KMS-11 (cell line): Measurements from ENCODE around the gene DENND5A.

Experiments used
- H2AFZ ChIP-seq: fragments of 200-600 bp; sonication (generic); 2 replicates; pipeline ENCODE4 v1.6.1; 2016; ENCODE audit warnings: antibody characterized with exemption, mixed run types, low read depth
- H3K27ac ChIP-seq: fragments of 200-600 bp; sonication (generic); 2 replicates; pipeline ENCODE4 v1.6.1; 2016; ENCODE audit warnings: mild to moderate bottlenecking, mixed run types
- H3K27me3 ChIP-seq: fragments of 200-600 bp; sonication (generic); 2 replicates; pipeline ENCODE4 v1.6.1; 2017; ENCODE audit warnings: mild to moderate bottlenecking, low read depth, mixed run types, moderate library complexity; ENCODE audit not compliant: insufficient read depth
- H3K36me3 ChIP-seq: fragments of 200-600 bp; sonication (generic); 2 replicates; pipeline ENCODE4 v1.6.1; 2017; ENCODE audit warnings: mild to moderate bottlenecking, mixed run types; ENCODE audit not compliant: insufficient read depth
- H3K4me1 ChIP-seq: fragments of 200-600 bp; sonication (generic); 2 replicates; pipeline ENCODE4 v1.6.1; 2016; ENCODE audit warnings: mild to moderate bottlenecking, low read depth, mixed run types; ENCODE audit not compliant: poor library complexity, severe bottlenecking
- H3K4me2 ChIP-seq: fragments of 200-600 bp; sonication (generic); 2 replicates; pipeline ENCODE4 v1.7.0; 2016; ENCODE audit warnings: mild to moderate bottlenecking, mixed run types
- H3K4me3 ChIP-seq: fragments of 200-600 bp; sonication (generic); IDR thresholded peaks from 2 replicates; pipeline ENCODE4 v1.6.1; 2017; ENCODE audit warnings: low read depth, low read length, mixed read lengths; ENCODE audit not compliant: insufficient read depth
- H3K79me2 ChIP-seq: fragments of 200-600 bp; sonication (generic); 2 replicates; pipeline ENCODE4 v1.6.1; 2016; ENCODE audit warnings: low read depth, mixed run types; ENCODE audit not compliant: insufficient read depth
- H3K9ac ChIP-seq: fragments of 200-600 bp; sonication (generic); 2 replicates; pipeline ENCODE4 v1.6.1; 2016; ENCODE audit warnings: mild to moderate bottlenecking, mixed run types
- H4K20me1 ChIP-seq: fragments of 200-600 bp; sonication (generic); 2 replicates; pipeline ENCODE4 v1.6.1; 2016; ENCODE audit warnings: mild to moderate bottlenecking, mixed run types; ENCODE audit not compliant: insufficient read depth
- CTCF ChIP-seq: fragments of 200-600 bp; sonication (generic); conservative IDR thresholded peaks from 2 replicates; pipeline ENCODE4 v1.6.1; 2017; ENCODE audit warnings: low read depth, mild to moderate bottlenecking, antibody characterized with exemption, low read length, moderate library complexity, mixed read lengths

The DENND5A gene

DNA sequence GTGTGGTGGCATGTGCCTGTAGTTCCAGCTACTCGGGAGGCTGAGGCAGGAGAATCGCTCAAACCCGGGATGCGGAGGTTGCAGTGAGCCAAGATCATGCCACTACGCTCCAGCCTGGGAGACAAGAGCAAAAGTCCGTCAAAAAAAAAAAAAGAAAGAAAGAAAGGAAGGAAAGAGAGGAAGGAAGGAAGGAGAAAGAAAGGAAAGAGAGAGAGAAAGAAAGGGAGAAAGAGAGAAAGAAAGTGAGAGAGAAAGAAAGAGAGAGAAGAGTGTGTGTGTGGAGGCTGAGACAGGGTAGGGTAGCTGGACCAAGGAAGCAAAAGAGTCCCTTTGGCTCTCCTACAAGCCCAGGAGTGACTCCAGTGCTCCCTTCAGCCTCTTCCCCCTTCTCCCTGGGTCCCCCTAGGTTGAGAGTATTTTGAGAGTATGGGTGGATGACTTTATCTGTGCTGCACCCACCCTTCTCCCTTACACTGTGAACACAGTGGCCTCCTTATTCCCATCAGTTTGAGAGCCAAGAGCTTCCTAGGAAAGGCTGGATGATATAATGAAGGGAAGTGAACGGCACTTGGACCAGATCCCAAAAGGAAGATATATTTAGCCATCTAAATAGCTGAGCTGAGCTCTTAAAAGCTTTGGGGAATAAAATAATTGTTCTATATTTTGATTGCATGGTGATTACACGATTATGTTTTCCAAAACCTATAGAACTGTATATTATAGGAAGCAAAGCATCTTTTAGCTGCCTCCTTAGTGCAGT, 9.5 kb upstream of the DENND5A start:
- Histone ChIP-seq H2AFZ (no peak overlapping the region), H3K36me3 (no peaks in the 10 kb centered on the region), H3K9ac (no peak overlapping the region), H3K27me3 (no peaks in the 10 kb centered on the region), H4K20me1 (no peaks in the 10 kb centered on the region), H3K4me3 (no peak overlapping the region), H3K27ac (no peak overlapping the region), H3K4me2 (no peak overlapping the region), H3K4me1 (peaks cover 8% of the 10 kb centered on the region), H3K79me2 (no peaks in the 10 kb centered on the region)
- TF ChIP-seq CTCF: no peak

GRCh38 chr11:9273376-9274336, 8.5 kb upstream of the DENND5A start:
- Histone ChIP-seq H3K27me3 (no peaks in the 10 kb centered on the region), H2AFZ (no peak overlapping the region), H4K20me1 (no peaks in the 10 kb centered on the region), H3K4me1 (peaks cover 8% of the 10 kb centered on the region), H3K79me2 (no peaks in the 10 kb centered on the region), H3K27ac (no peak overlapping the region), H3K9ac (no peak overlapping the region), H3K36me3 (no peaks in the 10 kb centered on the region), H3K4me3 (no peak overlapping the region), H3K4me2 (no peak overlapping the region)
- no peak for TF ChIP-seq CTCF

GRCh38 chr11:9269492-9270013, 4.4 kb upstream of the DENND5A start:
- Histone ChIP-seq H3K27me3 (peaks cover 24% of the 10 kb centered on the region), H3K4me3 (no peak overlapping the region), H4K20me1 (no peaks in the 10 kb centered on the region), H3K9ac (no peak overlapping the region), H3K79me2 (no peaks in the 10 kb centered on the region), H3K4me1 (peaks cover 11% of the 10 kb centered on the region), H3K4me2 (no peak overlapping the region), H2AFZ (no peak overlapping the region), H3K36me3 (no peaks in the 10 kb centered on the region), H3K27ac (no peak overlapping the region)
- TF ChIP-seq CTCF: no peak

- no peak for TF ChIP-seq CTCF
Measured at GRCh38 chr11:9267680-9268079, 2.5 kb upstream of the DENND5A start.

More at GRCh38 chr11:9267680-9268079, 2.5 kb upstream of the DENND5A start:
- H3K4me3 ChIP-seq: no peak overlapping the region
- no peaks in the 10 kb centered on the region for H4K20me1 ChIP-seq
- H3K79me2 ChIP-seq: no peaks in the 10 kb centered on the region
- H3K4me2 ChIP-seq: no peak overlapping the region
- peaks cover 32% of the 10 kb centered on the region for H3K27me3 ChIP-seq
- H2AFZ ChIP-seq: no peak overlapping the region
- H3K4me1 ChIP-seq: peaks cover 19% of the 10 kb centered on the region
- H3K9ac ChIP-seq: no peak overlapping the region
- no peaks in the 10 kb centered on the region for H3K36me3 ChIP-seq
- H3K27ac ChIP-seq: no peak overlapping the region
